Trophoblast cell (in vitro differentiated cells and primary cell): ENCODE data around the gene HS6ST2.

Experiments
- DNase-seq, 2 donors: peaks; one replicate each; pipeline ENCODE4 v3.0.0-alpha.2; 2016
- H2AFZ ChIP-seq: 2 replicates; pipeline ENCODE4 v1.6.1; 2013; ENCODE audit warnings: low read length, moderate library complexity, mild to moderate bottlenecking; ENCODE audit not compliant: insufficient read depth, poor library complexity
- H2AK5ac ChIP-seq: 2 replicates; pipeline ENCODE4 v1.6.1; 2013; ENCODE audit warnings: mild to moderate bottlenecking, low read length
- H2BK120ac ChIP-seq: 2 replicates; pipeline ENCODE4 v1.6.1; 2013; ENCODE audit warnings: low read length, mild to moderate bottlenecking, moderate library complexity; ENCODE audit not compliant: insufficient read depth, poor library complexity
- H2BK12ac ChIP-seq: 2 replicates; pipeline ENCODE4 v1.6.1; 2013; ENCODE audit warnings: mild to moderate bottlenecking, low read length, moderate library complexity
- H2BK5ac ChIP-seq: 2 replicates; pipeline ENCODE4 v1.6.1; 2013; ENCODE audit warnings: low read length, low read depth, moderate library complexity, mild to moderate bottlenecking; ENCODE audit not compliant: poor library complexity
- H3K14ac ChIP-seq: 2 replicates; pipeline ENCODE4 v1.6.1; 2013; ENCODE audit warnings: mild to moderate bottlenecking, low read length
- H3K18ac ChIP-seq: 2 replicates; pipeline ENCODE4 v1.6.1; 2013; ENCODE audit warnings: mild to moderate bottlenecking, low read length
- H3K23ac ChIP-seq: 2 replicates; pipeline ENCODE4 v1.6.1; 2013; ENCODE audit warnings: low read length
- H3K27ac ChIP-seq: 2 replicates; pipeline ENCODE4 v1.5.1; 2013; ENCODE audit warnings: low read depth, mild to moderate bottlenecking, inconsistent platforms, low read length, moderate library complexity
- H3K27me3 ChIP-seq: 2 replicates; pipeline ENCODE4 v1.6.1; 2013; ENCODE audit warnings: inconsistent platforms, mild to moderate bottlenecking, low read length, moderate library complexity; ENCODE audit not compliant: insufficient read depth
- H3K36me3 ChIP-seq, 2 experiments: 1 replicate in 1 of 2; 2 replicates in 1 of 2; pipeline ENCODE4 v1.6.1; 2013; ENCODE audit warnings: low read length in 2 of 2, mild to moderate bottlenecking in 2 of 2, moderate library complexity in 1 of 2; ENCODE audit not compliant: insufficient read depth in 2 of 2, control insufficient read depth in 1 of 2
- H3K4ac ChIP-seq: 2 replicates; pipeline ENCODE4 v1.6.1; 2013; ENCODE audit warnings: low read depth, mild to moderate bottlenecking, low read length, moderate library complexity
- H3K4me1 ChIP-seq, 2 experiments: 1 replicate in 1 of 2; 2 replicates in 1 of 2; pipeline ENCODE4 v1.6.1; 2013; ENCODE audit warnings: low read length in 2 of 2, mild to moderate bottlenecking in 2 of 2, moderate library complexity in 1 of 2; ENCODE audit not compliant: insufficient read depth in 2 of 2, control insufficient read depth in 1 of 2
- H3K4me2 ChIP-seq: 2 replicates; pipeline ENCODE4 v1.6.1; 2013; ENCODE audit warnings: inconsistent platforms, mild to moderate bottlenecking, low read length, moderate library complexity
- H3K4me3 ChIP-seq: 2 replicates; pipeline ENCODE4 v1.5.1; 2013; ENCODE audit warnings: mild to moderate bottlenecking, low read depth, low read length, inconsistent platforms
- H3K79me1 ChIP-seq: one replicate; pipeline ENCODE4 v1.6.1; 2013; ENCODE audit warnings: low read length
- H3K79me2 ChIP-seq: 2 replicates; pipeline ENCODE4 v1.6.1; 2013; ENCODE audit warnings: low read length, mild to moderate bottlenecking; ENCODE audit not compliant: control insufficient read depth, insufficient read depth, poor library complexity
- H3K9ac ChIP-seq: 2 replicates; pipeline ENCODE4 v1.6.1; 2013; ENCODE audit warnings: mild to moderate bottlenecking, low read length
- H3K9me3 ChIP-seq: 2 replicates; pipeline ENCODE4 v1.6.1; 2013; ENCODE audit warnings: low read depth, mild to moderate bottlenecking, control low read depth, inconsistent platforms, low read length; ENCODE audit not compliant: insufficient read depth
- H4K12ac ChIP-seq: 2 replicates; pipeline ENCODE4 v1.6.1; 2013; ENCODE audit warnings: low read depth, mild to moderate bottlenecking, low read length, moderate library complexity
- H4K8ac ChIP-seq: 2 replicates; pipeline ENCODE4 v1.6.1; 2013; ENCODE audit warnings: low read depth, mild to moderate bottlenecking, low read length, moderate library complexity
- H4K91ac ChIP-seq: one replicate; pipeline ENCODE4 v1.6.1; 2013; ENCODE audit warnings: low read depth, mild to moderate bottlenecking, low read length, moderate library complexity
- WGBS: extraction: QIAGEN DNeasy Blood & Tissue Kit; methylation state at CpG from one replicate; pipeline ENCODE4 v1.1.7; 2013; ENCODE audit warnings: missing lambda C conversion rate; ENCODE audit not compliant: insufficient read length, insufficient coverage; ENCODE audit errors: extremely low coverage; 5-methylcytosine and 5-hydroxymethylcytosine counted together

HS6ST2 gene

DNA sequence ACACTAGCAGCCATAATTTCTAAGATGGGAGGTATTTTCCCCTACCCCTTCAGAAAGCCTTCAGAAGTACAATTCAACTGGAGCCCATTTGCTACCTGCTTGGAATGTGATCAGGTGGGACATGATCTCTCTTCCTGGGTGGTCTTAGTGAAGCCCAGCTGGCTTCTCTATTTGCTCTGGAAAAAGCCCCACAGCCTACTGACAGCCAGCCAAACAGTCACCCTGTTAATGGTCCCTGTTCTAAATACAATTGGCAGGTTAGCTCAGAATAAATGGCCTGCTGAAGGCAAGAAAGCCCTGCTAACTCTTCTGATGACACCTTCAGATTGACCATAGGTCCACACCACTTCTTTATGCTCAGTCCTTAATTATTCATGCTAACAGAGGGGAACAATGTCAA, 39.9 kb downstream of the HS6ST2 start:
- H3K4ac ChIP-seq: no peak overlapping the region
- H3K9ac ChIP-seq: no peak overlapping the region
- no peak overlapping the region for H4K12ac ChIP-seq
- no peaks in the 10 kb centered on the region for H3K79me1 ChIP-seq
- no peaks in the 10 kb centered on the region for H3K36me3 ChIP-seq
- H3K18ac ChIP-seq: no peak overlapping the region
- no peak overlapping the region for H2AK5ac ChIP-seq
- H2BK12ac ChIP-seq: no peak overlapping the region
- H3K14ac ChIP-seq: no peak overlapping the region
- no peak overlapping the region for H2AFZ ChIP-seq
- no peak overlapping the region for H3K4me2 ChIP-seq
- H2BK5ac ChIP-seq: no peak overlapping the region
- no peaks in the 10 kb centered on the region for H3K79me2 ChIP-seq
- no peak overlapping the region for H3K4me3 ChIP-seq
- no peak overlapping the region for H4K91ac ChIP-seq
- H3K27ac ChIP-seq: no peak overlapping the region
- no peak overlapping the region for H4K8ac ChIP-seq
- no peak overlapping the region for H2BK120ac ChIP-seq
- DNase-seq: no peak
- no peaks in the 10 kb centered on the region for H3K4me1 ChIP-seq
- no peak overlapping the region for H3K23ac ChIP-seq
- no peaks in the 10 kb centered on the region for H3K27me3 ChIP-seq
- no peaks in the 10 kb centered on the region for H3K9me3 ChIP-seq

DNA sequence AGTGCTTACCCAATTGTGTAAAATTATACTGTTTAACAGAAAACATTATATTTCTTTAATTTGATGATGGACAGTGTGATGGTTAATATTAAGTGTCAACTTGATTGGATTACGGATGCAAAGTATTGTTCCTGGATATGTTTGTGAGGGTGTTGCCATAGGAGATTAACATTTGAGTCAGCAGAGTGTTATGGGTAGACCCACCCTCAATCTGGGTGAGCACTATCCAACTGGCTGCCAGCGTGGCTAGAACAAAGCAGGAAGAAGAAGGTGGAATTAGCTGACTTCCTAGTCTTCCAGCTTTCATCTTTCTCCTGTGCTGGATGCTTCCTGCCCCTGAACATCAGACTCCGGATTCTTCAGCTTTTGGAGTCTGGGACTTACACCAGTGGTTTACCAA, 42.1 kb downstream of the HS6ST2 start:
- no peak overlapping the region for H4K8ac ChIP-seq
- no peak overlapping the region for H3K4ac ChIP-seq
- no peak overlapping the region for H3K18ac ChIP-seq
- H2AFZ ChIP-seq: no peak overlapping the region
- H3K23ac ChIP-seq: no peak overlapping the region
- no peak for DNase-seq
- H4K91ac ChIP-seq: no peak overlapping the region
- H3K79me2 ChIP-seq: no peaks in the 10 kb centered on the region
- H3K9me3 ChIP-seq: peaks cover 5% of the 10 kb centered on the region
- H2AK5ac ChIP-seq: no peak overlapping the region
- no peak overlapping the region for H2BK12ac ChIP-seq
- no CpG with 5 or more reads among the region's 3 CpGs for WGBS
- no peak overlapping the region for H2BK5ac ChIP-seq
- H3K4me2 ChIP-seq: no peak overlapping the region
- H3K4me3 ChIP-seq: no peak overlapping the region
- H4K12ac ChIP-seq: no peak overlapping the region
- H3K14ac ChIP-seq: no peak overlapping the region
- H3K79me1 ChIP-seq: no peaks in the 10 kb centered on the region
- H2BK120ac ChIP-seq: no peak overlapping the region
- no peaks in the 10 kb centered on the region for H3K27me3 ChIP-seq
- no peak overlapping the region for H3K27ac ChIP-seq
- H3K9ac ChIP-seq: no peak overlapping the region
- H3K4me1 ChIP-seq: no peaks in the 10 kb centered on the region
- H3K36me3 ChIP-seq: no peaks in the 10 kb centered on the region

DNA sequence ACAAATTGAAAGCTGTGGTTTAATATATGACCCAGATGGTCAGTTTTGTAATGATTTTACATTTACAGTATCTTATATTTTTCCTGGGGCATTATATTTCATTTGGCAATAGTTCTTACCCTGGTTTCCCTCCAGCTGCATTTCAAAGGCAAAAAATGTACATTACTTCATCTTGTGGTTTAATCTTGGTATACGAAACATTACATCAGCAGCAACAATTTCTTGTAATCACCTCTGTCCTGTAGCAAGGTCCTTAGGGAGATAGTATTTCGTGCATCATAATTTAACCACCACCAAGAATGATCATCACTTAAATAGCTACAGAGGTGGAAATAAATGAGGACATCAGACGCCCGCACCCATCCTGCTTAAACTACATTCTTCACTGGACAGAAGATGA, 48.8 kb downstream of the HS6ST2 start:
- Histone ChIP-seq H3K79me1 (no peaks in the 10 kb centered on the region), H2BK12ac (no peak overlapping the region), H2BK5ac (no peak overlapping the region), H2BK120ac (no peak overlapping the region), H3K9ac (no peak overlapping the region), H3K27me3 (no peaks in the 10 kb centered on the region), H3K4me2 (no peak overlapping the region), H3K79me2 (no peaks in the 10 kb centered on the region), H3K27ac (no peak overlapping the region), H3K4me3 (no peak overlapping the region), H3K36me3 (no peaks in the 10 kb centered on the region), H4K8ac (no peak overlapping the region), H2AK5ac (no peak overlapping the region), H4K12ac (no peak overlapping the region), H3K18ac (no peak overlapping the region), H4K91ac (no peak overlapping the region), H3K14ac (no peak overlapping the region), H3K9me3 (peaks cover 5% of the 10 kb centered on the region), H3K4me1 (no peaks in the 10 kb centered on the region), H3K4ac (no peak overlapping the region), H2AFZ (no peak overlapping the region), H3K23ac (no peak overlapping the region)
- DNase-seq: peak in 1 of 2 donors; percentile 5
- WGBS: no CpG with 5 or more reads among the region's 4 CpGs

DNA sequence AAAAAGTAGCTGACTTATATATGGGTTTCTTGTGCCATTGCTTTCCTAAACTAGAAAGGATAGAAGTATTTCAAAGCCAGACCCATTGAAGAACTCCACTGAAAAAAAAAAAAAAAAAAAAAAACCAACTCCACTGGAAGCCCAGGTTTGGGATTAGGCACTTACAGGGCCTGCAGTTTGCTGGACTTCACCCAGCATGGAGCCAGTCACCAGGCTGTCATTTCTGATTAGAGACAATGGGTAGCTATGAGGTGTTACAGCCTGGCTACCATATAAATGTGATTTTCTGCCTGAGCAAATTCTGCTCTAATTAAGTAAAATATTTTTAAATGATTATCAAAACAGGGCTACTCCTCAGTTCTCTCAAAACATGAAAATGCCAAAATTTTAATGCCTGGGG, 49.5 kb downstream of the HS6ST2 start:
- H2AFZ ChIP-seq: no peak overlapping the region
- H3K79me1 ChIP-seq: no peaks in the 10 kb centered on the region
- no peaks in the 10 kb centered on the region for H3K79me2 ChIP-seq
- H3K36me3 ChIP-seq: no peaks in the 10 kb centered on the region
- no peak overlapping the region for H3K23ac ChIP-seq
- H2BK12ac ChIP-seq: no peak overlapping the region
- H3K9ac ChIP-seq: no peak overlapping the region
- peaks cover 5% of the 10 kb centered on the region for H3K9me3 ChIP-seq
- H3K4ac ChIP-seq: no peak overlapping the region
- H4K8ac ChIP-seq: no peak overlapping the region
- H4K91ac ChIP-seq: no peak overlapping the region
- no peak overlapping the region for H2AK5ac ChIP-seq
- no peak overlapping the region for H3K14ac ChIP-seq
- no peaks in the 10 kb centered on the region for H3K27me3 ChIP-seq
- no peak overlapping the region for H3K4me2 ChIP-seq
- H3K4me1 ChIP-seq: no peaks in the 10 kb centered on the region
- H3K4me3 ChIP-seq: no peak overlapping the region
- H2BK120ac ChIP-seq: no peak overlapping the region
- no peak overlapping the region for H3K18ac ChIP-seq
- H2BK5ac ChIP-seq: no peak overlapping the region
- no peak for DNase-seq
- H3K27ac ChIP-seq: no peak overlapping the region
- no peak overlapping the region for H4K12ac ChIP-seq
